Activated B cell treated with CpG ODN at 0.5 μM for 24 hours (primary cell): ENCODE measurements around the gene ARHGEF12. TPM values are rescaled to one million over a fixed set of nuclear protein-coding genes. Genes with fewer than 3 reads are reported as not detected.

Source experiments
- ATAC-seq: fragments of 200-7000 bp; cut with Tn5 transposase; one replicate; pipeline ENCODE4 v1.10.0; 2021; ENCODE audit warnings: low read depth, mild to moderate bottlenecking, moderate library complexity
- CTCF ChIA-PET: fragments of 350-600 bp; sonication (Branson Sonifier 250); formaldehyde crosslinking; loops from one replicate; lab custom pipeline; 2021; ENCODE audit warnings: antibody characterized with exemption; lab: Charles Lee
- POLR2A ChIA-PET: fragments of 350-600 bp; sonication (Branson Sonifier 250); formaldehyde crosslinking; loops from one replicate; lab custom pipeline; 2021; ENCODE audit warnings: antibody characterized with exemption; lab: Charles Lee
- DNase-seq: peaks from one replicate; pipeline ENCODE4 v3.0.0; 2022
- H3K27ac Mint-ChIP-seq: one replicate; pipeline ENCODE4 v1.8.0; 2020; ENCODE audit warnings: mixed read lengths
- H3K27me3 Mint-ChIP-seq: one replicate; pipeline ENCODE4 v1.8.0; 2021; ENCODE audit warnings: mixed read lengths
- H3K36me3 Mint-ChIP-seq: one replicate; pipeline ENCODE4 v1.8.0; 2021; ENCODE audit warnings: low read depth, mixed read lengths
- H3K4me1 Mint-ChIP-seq: one replicate; pipeline ENCODE4 v1.8.0; 2021; ENCODE audit warnings: mixed read lengths
- H3K4me3 Mint-ChIP-seq: one replicate; pipeline ENCODE4 v1.8.0; 2020; ENCODE audit warnings: mild to moderate bottlenecking, mixed read lengths
- H3K9me3 Mint-ChIP-seq: one replicate; pipeline ENCODE4 v1.8.0; 2020; ENCODE audit warnings: mixed read lengths
- intact Hi-C: fragments of 100-400 bp; cut with micrococcal nuclease; formaldehyde crosslinking; loops from one replicate; pipeline ENCODE4 v1.15.1; 2024
- total RNA-seq: library from RNA; stranded (reverse); gene quantifications from 2 replicates; pipeline ENCODE4 v1.2.3, GENCODE V29; 2022
- TF ChIP-seq, protein P1 (sequence below): fragments of 200-600 bp; IDR thresholded peaks from one replicate; pipeline ENCODE4 v1.8.0; 2022; ENCODE audit warnings: antibody characterized with exemption, mild to moderate bottlenecking

Gene ARHGEF12
- total RNA-seq, 1 donor from 2014 or later, result 25.8 TPM

DNA sequence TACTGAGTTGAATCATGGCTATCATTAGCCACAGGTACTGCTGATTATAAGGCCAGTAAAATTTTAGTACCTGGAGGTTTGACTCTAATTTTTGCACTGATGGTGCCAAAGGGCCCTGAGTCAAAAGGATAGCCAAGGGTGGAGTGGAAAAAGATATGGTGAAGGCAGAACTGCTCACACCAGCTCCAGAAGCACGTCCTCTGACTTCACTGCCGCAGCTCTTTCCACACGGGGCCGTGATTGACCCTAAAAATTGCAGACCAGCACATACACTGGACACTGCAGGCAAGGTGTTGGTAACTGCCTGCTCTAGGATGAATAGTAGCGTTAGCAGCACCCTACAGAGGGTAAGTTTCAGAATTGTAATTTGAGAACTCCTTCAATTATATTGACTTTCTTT is 149.9 kb downstream of the ARHGEF12 start:
- TF ChIP-seq, protein P1, sequence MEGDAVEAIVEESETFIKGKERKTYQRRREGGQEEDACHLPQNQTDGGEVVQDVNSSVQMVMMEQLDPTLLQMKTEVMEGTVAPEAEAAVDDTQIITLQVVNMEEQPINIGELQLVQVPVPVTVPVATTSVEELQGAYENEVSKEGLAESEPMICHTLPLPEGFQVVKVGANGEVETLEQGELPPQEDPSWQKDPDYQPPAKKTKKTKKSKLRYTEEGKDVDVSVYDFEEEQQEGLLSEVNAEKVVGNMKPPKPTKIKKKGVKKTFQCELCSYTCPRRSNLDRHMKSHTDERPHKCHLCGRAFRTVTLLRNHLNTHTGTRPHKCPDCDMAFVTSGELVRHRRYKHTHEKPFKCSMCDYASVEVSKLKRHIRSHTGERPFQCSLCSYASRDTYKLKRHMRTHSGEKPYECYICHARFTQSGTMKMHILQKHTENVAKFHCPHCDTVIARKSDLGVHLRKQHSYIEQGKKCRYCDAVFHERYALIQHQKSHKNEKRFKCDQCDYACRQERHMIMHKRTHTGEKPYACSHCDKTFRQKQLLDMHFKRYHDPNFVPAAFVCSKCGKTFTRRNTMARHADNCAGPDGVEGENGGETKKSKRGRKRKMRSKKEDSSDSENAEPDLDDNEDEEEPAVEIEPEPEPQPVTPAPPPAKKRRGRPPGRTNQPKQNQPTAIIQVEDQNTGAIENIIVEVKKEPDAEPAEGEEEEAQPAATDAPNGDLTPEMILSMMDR, result no peak
- ATAC-seq, result no peak
- intact Hi-C loops, result no loop called here
- H3K4me3 Mint-ChIP-seq, result no peak overlapping the region
- H3K27ac Mint-ChIP-seq, result no peak overlapping the region
- ChIA-PET CTCF (no interaction called here), POLR2A (no interaction called here)
- DNase-seq, result no peak
- no peaks in the 10 kb centered on the region for H3K4me1 Mint-ChIP-seq
- peaks cover 26% of the 10 kb centered on the region for H3K36me3 Mint-ChIP-seq
- no peaks in the 10 kb centered on the region for H3K9me3 Mint-ChIP-seq
- H3K27me3 Mint-ChIP-seq, result no peaks in the 10 kb centered on the region

DNA sequence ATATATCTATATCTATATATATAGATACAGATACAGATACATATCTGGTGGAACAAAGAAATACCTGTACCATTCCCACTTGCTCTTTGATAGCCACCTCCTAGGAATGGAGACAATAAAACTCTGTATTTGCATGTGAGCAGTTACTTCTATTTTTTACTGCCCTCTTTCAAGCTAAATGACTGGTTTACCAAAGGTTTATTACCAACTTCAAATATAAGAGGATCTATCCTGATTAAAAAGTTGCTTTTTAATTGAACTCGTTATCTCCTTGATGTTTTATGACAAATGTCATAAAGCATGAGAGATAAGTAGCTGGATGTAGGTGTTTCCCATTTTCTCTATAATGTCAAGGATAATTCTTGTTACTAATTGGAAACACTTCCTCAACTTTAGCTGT is 153.6 kb downstream of the ARHGEF12 start:
- H3K4me1 Mint-ChIP-seq, result no peaks in the 10 kb centered on the region

DNA sequence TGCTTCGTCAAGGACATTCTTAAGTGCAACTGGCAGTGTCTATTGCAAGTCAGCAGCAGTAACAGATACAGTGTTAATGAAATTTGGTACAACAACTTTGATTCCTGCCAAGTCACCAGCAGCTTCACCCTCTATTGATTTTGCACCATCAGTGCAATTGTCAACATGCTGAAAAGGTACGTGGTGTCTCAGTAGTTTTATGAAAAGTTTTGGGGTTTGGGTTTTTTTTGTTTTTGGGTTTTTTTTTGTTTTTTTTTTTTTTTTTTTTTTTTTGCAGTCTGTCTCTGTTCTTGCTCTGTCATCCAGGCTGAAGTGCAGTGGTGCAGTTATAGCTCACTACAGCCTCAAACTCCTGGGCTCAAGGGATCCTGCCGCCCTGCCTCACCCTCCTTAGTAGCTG is 156.3 kb downstream of the ARHGEF12 start:
- ChIA-PET CTCF (no interaction called here), POLR2A (no interaction called here)
- DNase-seq (no peak), ATAC-seq (no peak)
- TF ChIP-seq, protein P1, result no peak
- peaks cover 4% of the 10 kb centered on the region for H3K27me3 Mint-ChIP-seq
- no peaks in the 10 kb centered on the region for H3K4me1 Mint-ChIP-seq
- H3K36me3 Mint-ChIP-seq, result no peaks in the 10 kb centered on the region
- no peaks in the 10 kb centered on the region for H3K9me3 Mint-ChIP-seq
- H3K4me3 Mint-ChIP-seq, result no peak overlapping the region
- intact Hi-C loops, result no loop called here
- no peak overlapping the region for H3K27ac Mint-ChIP-seq

More for the DNA sequence above, 153.6 kb downstream of the ARHGEF12 start:
- CTCF ChIA-PET, result no interaction called here
- Mint-ChIP-seq H3K9me3 (no peaks in the 10 kb centered on the region), H3K27me3 (no peaks in the 10 kb centered on the region), H3K36me3 (peaks cover 11% of the 10 kb centered on the region), H3K27ac (no peak overlapping the region), H3K4me3 (no peak overlapping the region)
- no peak for ATAC-seq
- DNase-seq, result no peak
- intact Hi-C loops, result no loop called here
- POLR2A ChIA-PET, result no interaction called here
- TF ChIP-seq, protein P1, result no peak

DNA sequence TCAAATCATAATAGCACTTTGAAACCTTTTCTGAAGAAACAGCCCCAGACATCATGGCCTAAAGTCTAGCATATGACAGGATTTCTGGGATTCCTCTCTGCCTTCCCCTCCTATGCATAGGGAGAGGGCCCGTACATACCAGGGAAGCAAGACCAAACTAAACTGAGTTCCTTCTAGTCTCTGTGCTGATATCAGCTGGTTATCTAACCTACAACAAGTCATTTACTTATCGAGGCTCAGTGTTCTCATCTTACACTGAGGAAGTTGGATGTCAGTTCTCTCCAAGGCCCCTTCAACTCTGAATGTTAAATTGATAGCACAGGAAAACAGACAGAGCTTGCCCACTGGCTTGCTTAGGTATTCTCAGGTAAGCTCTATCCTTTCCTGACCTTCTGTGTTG is 158.4 kb downstream of the ARHGEF12 start:
- no peaks in the 10 kb centered on the region for H3K4me1 Mint-ChIP-seq
- H3K4me3 Mint-ChIP-seq, result no peak overlapping the region
- TF ChIP-seq, protein P1, result no peak
- ChIA-PET CTCF (no interaction called here), POLR2A (no interaction called here)
- DNase-seq (no peak), ATAC-seq (no peak)
- H3K27me3 Mint-ChIP-seq, result peaks cover 7% of the 10 kb centered on the region
- no peaks in the 10 kb centered on the region for H3K36me3 Mint-ChIP-seq
- H3K9me3 Mint-ChIP-seq, result no peaks in the 10 kb centered on the region
- intact Hi-C loops, result no loop called here
- no peak overlapping the region for H3K27ac Mint-ChIP-seq

DNA sequence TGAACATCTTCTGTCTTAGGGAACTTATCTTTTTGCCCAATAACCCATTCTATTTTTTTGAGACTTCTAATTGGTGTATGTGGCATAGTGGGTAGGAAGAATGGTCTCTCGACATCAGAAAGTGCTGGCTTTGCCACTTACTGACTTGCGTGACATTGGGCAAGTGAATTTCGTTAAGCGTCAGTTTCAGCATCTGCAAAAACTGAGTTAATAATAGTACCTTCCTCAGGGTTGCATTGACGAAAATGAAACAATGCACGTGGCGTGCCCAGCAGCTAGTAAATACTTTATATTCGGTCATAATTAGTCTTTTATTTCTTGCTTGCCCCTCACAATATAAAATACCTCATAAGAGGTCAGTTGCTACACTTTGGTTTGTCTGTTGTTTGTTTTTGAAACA is 162.9 kb downstream of the ARHGEF12 start:
- Mint-ChIP-seq H3K27ac (no peak overlapping the region), H3K27me3 (peaks cover 27% of the 10 kb centered on the region), H3K36me3 (no peaks in the 10 kb centered on the region), H3K4me1 (no peaks in the 10 kb centered on the region), H3K4me3 (no peak overlapping the region), H3K9me3 (no peaks in the 10 kb centered on the region)
- DNase-seq (no peak), ATAC-seq (no peak)
- TF ChIP-seq, protein P1, result no peak
- CTCF ChIA-PET, result no interaction called here
- POLR2A ChIA-PET, result interaction anchor here (0.7 kb wide), 1 partner anchor 29 kb away, joined by 3 read pairs; no protein-coding TSS in a partner anchor
- intact Hi-C loops, result no loop called here
